ENCODE data around the gene RUNX2. TPM values are rescaled to one million over a fixed set of nuclear protein-coding genes. Genes with fewer than 3 reads are reported as not detected.

RUNX2 gene
- total and polyA plus RNA-seq, 2 donors (not counting 1 experiment from before 2014, with no cell fraction given), result 1.3 to 2.4 TPM

- Mint-ChIP-seq H3K27me3 (peaks cover 7% of the 10 kb centered on the region), H3K9me3 (ENCODE audit: insufficient read depth) (peaks cover 2% of the 10 kb centered on the region), H3K4me1 (peaks cover 20% of the 10 kb centered on the region), H3K27ac (no peak overlapping the region), H3K4me3 (no peak overlapping the region)
- DNase-seq, result no peak
- Histone ChIP-seq H2AFZ (ENCODE audit: insufficient read depth, low read depth, low read length, poor library complexity, severe bottlenecking) (no peak overlapping the region), H3K27me3 (replicated peaks in 1 of 4; ENCODE audit: control extremely low read depth in 1 of 4, control insufficient read depth in 3 of 4, insufficient read depth in 4 of 4, low read length in 3 of 4) (peaks cover 0 to 14% (median 2%) of the 10 kb centered on the region in 4 experiments), H3K4me1 (ENCODE audit: control insufficient read depth in 2 of 2, insufficient read depth in 2 of 2, low read length in 2 of 2) (peaks cover 13 to 16% of the 10 kb centered on the region in 2 donors), H3K36me3 (replicated peaks in 1 of 2; ENCODE audit: control extremely low read depth in 1 of 2, control insufficient read depth in 1 of 2, extremely low read depth in 1 of 2, insufficient read depth in 2 of 2, low read length in 1 of 2) (no peaks in the 10 kb centered on the region), H4K20me1 (ENCODE audit: control insufficient read depth, insufficient read depth, low read length, poor library complexity, severe bottlenecking) (no peaks in the 10 kb centered on the region), H3K4me2 (replicated peaks; ENCODE audit: low read depth, low read length, poor library complexity, severe bottlenecking) (no peak overlapping the region), H3K9me3 (ENCODE audit: control extremely low read depth in 1 of 3, control insufficient read depth in 2 of 3, insufficient read depth in 1 of 3, low read length in 2 of 3) (peaks cover 0 to 10% (median 0%) of the 10 kb centered on the region in 3 donors), H3K27ac (ENCODE audit: low read length in 2 of 2) (no peak overlapping the region), H3K9ac (ENCODE audit: low read length) (no peak overlapping the region), H3K79me2 (ENCODE audit: control insufficient read depth, insufficient read depth, low read length) (no peaks in the 10 kb centered on the region), H3K4me3 (ENCODE audit: control extremely low read depth in 1 of 5, extremely low read depth in 1 of 5, insufficient read depth in 1 of 5, low read depth in 2 of 5, low read length in 4 of 5) (no peak overlapping the region)
- WGBS (ENCODE audit: insufficient coverage), result 100% methylated on average over 2 of the region's 2 CpGs
- no peak for ATAC-seq (ENCODE audit: low read depth)
- intact Hi-C loops (cut with micrococcal nuclease), result no loop called here
- TF ChIP-seq CTCF (IDR thresholded peaks at IDR 0.05), result no peak
- TF ChIP-seq EZH2 (IDR thresholded peaks at IDR 0.05; ENCODE audit: borderline replicate concordance, insufficient read depth, low read depth, low read length, poor library complexity, severe bottlenecking), result no peak
- POLR2A ChIA-PET, result no interaction called here
- CTCF ChIA-PET, result no interaction called here
Observed at GRCh38 chr6:45689926-45690615, 361.9 kb downstream of the RUNX2 start.

DNA sequence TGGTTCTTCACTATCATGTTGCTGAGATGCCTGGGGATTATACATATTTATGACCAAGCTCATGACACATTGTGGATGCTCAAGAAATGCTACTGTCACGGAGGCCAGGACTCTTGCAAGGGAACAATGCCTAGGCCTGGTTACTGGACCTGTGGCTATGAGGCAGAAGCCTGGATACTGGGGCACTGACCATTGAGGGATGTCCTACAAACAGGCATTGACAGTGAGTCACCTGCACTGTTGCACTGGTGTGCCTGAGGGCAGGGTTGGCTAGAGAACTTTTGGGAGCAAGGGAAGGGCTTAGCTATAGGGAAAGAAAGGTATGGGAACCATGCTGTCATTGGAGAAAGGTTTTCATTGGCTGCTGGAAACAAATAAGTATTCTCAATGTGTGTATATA, 362.7 kb downstream of the RUNX2 start:
- CTCF ChIA-PET, result no interaction called here
- H3K79me2 ChIP-seq (ENCODE audit: control insufficient read depth, insufficient read depth, low read length), result no peaks in the 10 kb centered on the region
- no peak overlapping the region for H3K4me3 ChIP-seq (ENCODE audit: control extremely low read depth in 1 of 5, extremely low read depth in 1 of 5, insufficient read depth in 1 of 5, low read depth in 2 of 5, low read length in 4 of 5)
- peaks cover 13 to 16% of the 10 kb centered on the region in 2 donors for H3K4me1 ChIP-seq (ENCODE audit: control insufficient read depth in 2 of 2, insufficient read depth in 2 of 2, low read length in 2 of 2)
- Mint-ChIP-seq H3K27me3 (peaks cover 7% of the 10 kb centered on the region), H3K4me3 (no peak overlapping the region), H3K4me1 (peaks cover 20% of the 10 kb centered on the region), H3K27ac (no peak overlapping the region), H3K9me3 (ENCODE audit: insufficient read depth) (peaks cover 2% of the 10 kb centered on the region)
- no peak for ATAC-seq (ENCODE audit: low read depth)
- H3K9ac ChIP-seq (ENCODE audit: low read length), result no peak overlapping the region
- 100% methylated on average over 1 of the region's 1 CpG for WGBS (ENCODE audit: insufficient coverage)
- H3K4me2 ChIP-seq (replicated peaks; ENCODE audit: low read depth, low read length, poor library complexity, severe bottlenecking), result no peak overlapping the region
- no peak for DNase-seq
- POLR2A ChIA-PET, result no interaction called here
- peaks cover 0 to 10% (median 0%) of the 10 kb centered on the region in 3 donors for H3K9me3 ChIP-seq (ENCODE audit: control extremely low read depth in 1 of 3, control insufficient read depth in 2 of 3, insufficient read depth in 1 of 3, low read length in 2 of 3)
- H3K27me3 ChIP-seq (replicated peaks in 1 of 4; ENCODE audit: control extremely low read depth in 1 of 4, control insufficient read depth in 3 of 4, insufficient read depth in 4 of 4, low read length in 3 of 4), result peaks cover 0 to 8% (median 2%) of the 10 kb centered on the region in 4 experiments
- TF ChIP-seq EZH2 (IDR thresholded peaks at IDR 0.05; ENCODE audit: borderline replicate concordance, insufficient read depth, low read depth, low read length, poor library complexity, severe bottlenecking) (no peak), CTCF (IDR thresholded peaks at IDR 0.05) (no peak)
- no peak overlapping the region for H3K27ac ChIP-seq (ENCODE audit: low read length in 2 of 2)
- intact Hi-C loops (cut with micrococcal nuclease), result no loop called here
- no peaks in the 10 kb centered on the region for H3K36me3 ChIP-seq (replicated peaks in 1 of 2; ENCODE audit: control extremely low read depth in 1 of 2, control insufficient read depth in 1 of 2, extremely low read depth in 1 of 2, insufficient read depth in 2 of 2, low read length in 1 of 2)
- H2AFZ ChIP-seq (ENCODE audit: insufficient read depth, low read depth, low read length, poor library complexity, severe bottlenecking), result no peak overlapping the region
- H4K20me1 ChIP-seq (ENCODE audit: control insufficient read depth, insufficient read depth, low read length, poor library complexity, severe bottlenecking), result no peaks in the 10 kb centered on the region
